GM10266 (cell line): ENCODE results near the gene TRAPPC10.
"Not testable (repeated sequence)": the region's sequence is repeated elsewhere in the genome, so short reads cannot be mapped to it uniquely, and the experiment has no call there.

Experiments used
- DNase-seq: peaks from one replicate; pipeline ENCODE4 v3.0.0; 2012; ENCODE audit errors: extremely low spot score

TRAPPC10 gene

GRCh38 chr21:44155231-44155993, 143.3 kb downstream of the TRAPPC10 start:
- not testable (repeated sequence) for DNase-seq

GRCh38 chr21:44155994-44156380, 143.9 kb downstream of the TRAPPC10 start:
- not testable (repeated sequence) for DNase-seq
